Keratinocyte (primary cell): ENCODE results near the gene TIMP2.

Experiments used
- CTCF ChIP-seq, 3 experiments: IDR thresholded peaks in 1 of 3; conservative IDR thresholded peaks in 1 of 3; optimal IDR thresholded peaks in 1 of 3; 2 replicates in 2 of 3; 3 replicates in 1 of 3; pipeline versions ENCODE3 to v1.5.1; 2011; ENCODE audit warnings: low read length in 3 of 3, mild to moderate bottlenecking in 3 of 3, moderate library complexity in 2 of 3, control low read depth in 1 of 3, inconsistent platforms in 1 of 3; ENCODE audit not compliant: insufficient read depth in 2 of 3; ENCODE audit errors: extremely low read depth in 1 of 3
- EZH2 ChIP-seq: IDR thresholded peaks from one replicate; pipeline ENCODE4 v1.6.1; 2012; ENCODE audit warnings: inconsistent platforms, mild to moderate bottlenecking, low read length, moderate library complexity

- TF ChIP-seq EZH2 (no peak), CTCF (optimal IDR thresholded peaks at IDR 0.05 in 1 of 3, IDR thresholded peaks at IDR 0.05 in 1 of 3, conservative IDR thresholded peaks at IDR 0.05 in 1 of 3; ENCODE audit: extremely low read depth in 1 of 3, insufficient read depth in 2 of 3, low read length in 3 of 3) (no peak)
Measured at GRCh38 chr17:78876094-78876597, 49.0 kb downstream of the TIMP2 start.
